MM.1S (cell line): ENCODE data around the gene MED13L.

Source experiments
- DNase-seq: peaks from one replicate; pipeline ENCODE4 v3.0.0-alpha.2; 2015
- H2AFZ ChIP-seq: fragments of 300-600 bp; sonication (generic); 2 replicates; pipeline ENCODE4 v1.6.0; 2016; ENCODE audit warnings: antibody characterized with exemption, low read length
- H3F3A ChIP-seq: fragments of 300-600 bp; sonication (generic); 2 replicates; pipeline ENCODE4 v1.6.1; 2016; ENCODE audit warnings: mild to moderate bottlenecking, antibody characterized with exemption, low read length, moderate library complexity, mixed read lengths; ENCODE audit not compliant: insufficient read depth
- H3K27ac ChIP-seq: fragments of 300-600 bp; sonication (generic); 2 replicates; pipeline ENCODE4 v1.5.1; 2016; ENCODE audit warnings: mild to moderate bottlenecking, low read length
- H3K27me3 ChIP-seq: fragments of 300-600 bp; sonication (generic); replicated peaks from 2 replicates; pipeline ENCODE4 v1.6.0; 2016; ENCODE audit warnings: low read length; ENCODE audit not compliant: insufficient read depth
- H3K36me3 ChIP-seq: fragments of 300-600 bp; sonication (generic); replicated peaks from 2 replicates; pipeline ENCODE4 v1.6.1; 2016; ENCODE audit warnings: mild to moderate bottlenecking, low read length, mixed read lengths; ENCODE audit not compliant: insufficient read depth
- H3K4me1 ChIP-seq: fragments of 300-600 bp; sonication (generic); 2 replicates; pipeline ENCODE4 v1.6.1; 2016; ENCODE audit warnings: low read length, mixed read lengths
- H3K4me2 ChIP-seq: fragments of 300-600 bp; sonication (generic); 2 replicates; pipeline ENCODE4 v1.6.0; 2016; ENCODE audit warnings: low read depth, low read length
- H3K4me3 ChIP-seq: fragments of 300-600 bp; sonication (generic); 2 replicates; pipeline ENCODE4 v1.5.1; 2016; ENCODE audit warnings: low read length, mixed read lengths
- H3K79me2 ChIP-seq: fragments of 300-600 bp; sonication (generic); 2 replicates; pipeline ENCODE4 v1.6.1; 2016; ENCODE audit warnings: mixed run types, low read length, mixed read lengths
- H3K9ac ChIP-seq: fragments of 300-600 bp; sonication (generic); 2 replicates; pipeline ENCODE4 v1.6.1; 2016; ENCODE audit warnings: low read length, mixed read lengths
- H3K9me2 ChIP-seq: fragments of 300-600 bp; sonication (generic); replicated peaks from 2 replicates; pipeline ENCODE4 v1.6.1; 2016; ENCODE audit warnings: mild to moderate bottlenecking, low read length, mixed read lengths; ENCODE audit not compliant: insufficient read depth
- H3K9me3 ChIP-seq: fragments of 300-600 bp; sonication (generic); replicated peaks from 2 replicates; pipeline ENCODE4 v1.6.1; 2016; ENCODE audit warnings: mild to moderate bottlenecking, low read length, mixed read lengths; ENCODE audit not compliant: insufficient read depth
- H4K20me1 ChIP-seq: fragments of 300-600 bp; sonication (generic); 2 replicates; pipeline ENCODE4 v1.6.1; 2016; ENCODE audit warnings: mild to moderate bottlenecking, low read length, moderate library complexity, mixed read lengths; ENCODE audit not compliant: insufficient read depth
- EZH2 ChIP-seq: fragments of 300-600 bp; sonication (generic); optimal IDR thresholded peaks from 2 replicates; pipeline ENCODE3; 2017; ENCODE audit warnings: low read depth, mild to moderate bottlenecking, antibody characterized with exemption, low read length, mixed read lengths
- EZH2phosphoT487 ChIP-seq: fragments of 300-600 bp; sonication (generic); IDR thresholded peaks from 2 replicates; pipeline ENCODE4 v1.6.1; 2018; ENCODE audit warnings: antibody characterized with exemption, low read length
- TF ChIP-seq, protein P1 (sequence below): fragments of 300-600 bp; sonication (generic); IDR thresholded peaks from 2 replicates; pipeline ENCODE4 v1.5.1; 2016; ENCODE audit warnings: antibody characterized with exemption, low read length, mixed read lengths

The MED13L gene

GRCh38 chr12:115943310-115943629, 334.2 kb downstream of the MED13L start:
- Histone ChIP-seq H3K9me2 (no peaks in the 10 kb centered on the region), H3K79me2 (no peaks in the 10 kb centered on the region), H4K20me1 (no peaks in the 10 kb centered on the region), H3F3A (no peaks in the 10 kb centered on the region), H3K27me3 (no peaks in the 10 kb centered on the region), H3K27ac (no peak overlapping the region), H3K4me3 (no peak overlapping the region), H3K9me3 (no peaks in the 10 kb centered on the region), H3K9ac (no peak overlapping the region), H3K4me1 (no peaks in the 10 kb centered on the region), H3K4me2 (no peak overlapping the region), H2AFZ (no peak overlapping the region), H3K36me3 (no peaks in the 10 kb centered on the region)
- TF ChIP-seq, protein P1, sequence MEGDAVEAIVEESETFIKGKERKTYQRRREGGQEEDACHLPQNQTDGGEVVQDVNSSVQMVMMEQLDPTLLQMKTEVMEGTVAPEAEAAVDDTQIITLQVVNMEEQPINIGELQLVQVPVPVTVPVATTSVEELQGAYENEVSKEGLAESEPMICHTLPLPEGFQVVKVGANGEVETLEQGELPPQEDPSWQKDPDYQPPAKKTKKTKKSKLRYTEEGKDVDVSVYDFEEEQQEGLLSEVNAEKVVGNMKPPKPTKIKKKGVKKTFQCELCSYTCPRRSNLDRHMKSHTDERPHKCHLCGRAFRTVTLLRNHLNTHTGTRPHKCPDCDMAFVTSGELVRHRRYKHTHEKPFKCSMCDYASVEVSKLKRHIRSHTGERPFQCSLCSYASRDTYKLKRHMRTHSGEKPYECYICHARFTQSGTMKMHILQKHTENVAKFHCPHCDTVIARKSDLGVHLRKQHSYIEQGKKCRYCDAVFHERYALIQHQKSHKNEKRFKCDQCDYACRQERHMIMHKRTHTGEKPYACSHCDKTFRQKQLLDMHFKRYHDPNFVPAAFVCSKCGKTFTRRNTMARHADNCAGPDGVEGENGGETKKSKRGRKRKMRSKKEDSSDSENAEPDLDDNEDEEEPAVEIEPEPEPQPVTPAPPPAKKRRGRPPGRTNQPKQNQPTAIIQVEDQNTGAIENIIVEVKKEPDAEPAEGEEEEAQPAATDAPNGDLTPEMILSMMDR: no peak
- DNase-seq: no peak

- no peak for TF ChIP-seq EZH2phosphoT487
- no peak for TF ChIP-seq EZH2
- TF ChIP-seq, protein P1: no peak
- no peaks in the 10 kb centered on the region for H3K9me2 ChIP-seq
- H3K4me3 ChIP-seq: no peak overlapping the region
- no peak overlapping the region for H2AFZ ChIP-seq
- H3K9ac ChIP-seq: no peak overlapping the region
- no peak overlapping the region for H3K27ac ChIP-seq
- DNase-seq: no peak
- H3K27me3 ChIP-seq: no peaks in the 10 kb centered on the region
- no peaks in the 10 kb centered on the region for H3K79me2 ChIP-seq
- no peaks in the 10 kb centered on the region for H4K20me1 ChIP-seq
- no peak overlapping the region for H3K4me2 ChIP-seq
- H3K4me1 ChIP-seq: no peaks in the 10 kb centered on the region
- H3K9me3 ChIP-seq: no peaks in the 10 kb centered on the region
- no peaks in the 10 kb centered on the region for H3F3A ChIP-seq
- no peaks in the 10 kb centered on the region for H3K36me3 ChIP-seq
These were observed 335.1 kb downstream of the MED13L start for GRCh38 chr12:115942346-115942745.

DNA sequence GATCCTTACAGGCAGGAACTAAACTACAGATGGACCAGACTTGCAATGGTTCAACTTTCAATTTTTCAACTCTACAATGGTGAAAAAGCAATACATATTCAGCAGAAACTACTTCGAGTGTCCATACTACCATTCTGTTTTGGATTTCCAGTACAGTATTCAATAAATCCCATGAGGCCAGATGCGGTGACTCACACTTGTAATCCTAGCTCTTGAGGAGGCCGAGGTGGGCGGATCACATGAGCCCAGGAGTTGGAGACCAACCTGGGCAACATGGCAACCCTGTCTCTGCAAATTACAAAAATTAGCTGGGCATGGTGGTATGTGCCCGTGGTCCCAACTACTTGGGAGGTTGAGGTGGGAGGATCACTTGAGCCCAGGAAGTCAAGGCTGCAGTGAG, 336.1 kb downstream of the MED13L start:
- TF ChIP-seq, protein P1: no peak
- TF ChIP-seq EZH2phosphoT487 (no peak), EZH2 (no peak)
- Histone ChIP-seq H3K27ac (no peak overlapping the region), H4K20me1 (no peaks in the 10 kb centered on the region), H3K9me2 (no peaks in the 10 kb centered on the region), H3K27me3 (no peaks in the 10 kb centered on the region), H3K9me3 (no peaks in the 10 kb centered on the region), H3K4me3 (no peak overlapping the region), H3K36me3 (no peaks in the 10 kb centered on the region), H2AFZ (no peak overlapping the region), H3K4me2 (no peak overlapping the region), H3F3A (no peaks in the 10 kb centered on the region), H3K4me1 (no peaks in the 10 kb centered on the region), H3K9ac (no peak overlapping the region), H3K79me2 (no peaks in the 10 kb centered on the region)
- no peak for DNase-seq
